Stimulated activated CD4-positive, alpha-beta T cell treated with anti-CD3 and anti-CD28 coated beads, Interleukin-1b, Interleukin-23, amount 100 ng/mL, for 4 hours (primary cell): Measurements from ENCODE around the gene CD74.
A peak's percentile ranks its signal among the peaks of the same experiment; 100 is the strongest.
"Not testable (repeated sequence)": the region's sequence is repeated elsewhere in the genome, so short reads cannot be mapped to it uniquely, and the experiment has no call there.

ENCODE experiments used
- DNase-seq, 2 donors: peaks; one replicate each; pipeline ENCODE4 v3.0.0-alpha.2; 2020; ENCODE audit warnings: low read depth in 2 of 2

Gene CD74

DNA sequence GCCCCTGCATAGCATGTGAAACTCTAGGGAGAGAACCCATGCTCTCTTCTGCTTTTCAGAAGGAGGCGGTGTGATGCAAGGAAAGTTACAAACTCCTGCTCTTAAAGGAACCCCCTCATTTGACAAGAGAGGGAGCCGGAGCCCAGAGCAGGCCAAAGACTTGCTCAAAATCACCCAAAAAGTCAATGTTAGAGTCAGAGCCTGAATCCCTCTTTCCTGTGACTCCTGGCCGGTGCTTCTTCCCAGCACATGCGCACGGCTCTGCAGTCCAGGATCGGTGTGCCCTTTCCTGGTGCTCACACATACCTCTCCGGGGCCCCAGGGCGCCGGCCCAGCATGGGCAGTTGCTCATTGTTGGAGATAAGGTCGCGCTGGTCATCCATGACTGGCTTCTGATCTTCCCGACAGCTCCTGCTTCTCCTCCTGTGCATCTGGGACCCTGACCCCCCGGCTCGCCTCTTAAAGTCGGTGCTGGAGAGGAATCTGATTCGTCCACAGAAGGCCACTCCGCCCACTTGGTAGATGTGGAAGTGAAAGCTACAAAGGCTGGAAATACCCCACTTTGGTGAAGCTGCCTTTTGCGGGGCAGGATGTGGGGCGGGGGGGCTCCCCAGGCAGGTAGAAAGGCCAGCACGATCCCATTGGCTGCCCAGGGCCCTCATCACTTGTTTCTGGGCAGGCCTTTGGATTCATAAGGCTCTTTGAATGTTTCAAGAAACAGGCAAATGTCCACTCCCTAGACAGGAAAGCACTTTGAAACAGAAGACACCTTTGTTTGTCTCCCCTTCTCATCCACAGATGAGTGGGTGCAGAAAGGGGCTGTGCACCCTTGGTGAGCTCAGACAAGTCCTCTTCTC is at the start of gene CD74:
TSS of gene CD74 (minus strand) at position 592 of the 857 bp plus-strand sequence. CDS start at position 431, 161 bp downstream.
- DNase-seq: peak; percentile 77 to 83

- no peak for DNase-seq
These were observed 48.5 kb upstream of the CD74 start for GRCh38 chr5:150461231-150461630.

DNA sequence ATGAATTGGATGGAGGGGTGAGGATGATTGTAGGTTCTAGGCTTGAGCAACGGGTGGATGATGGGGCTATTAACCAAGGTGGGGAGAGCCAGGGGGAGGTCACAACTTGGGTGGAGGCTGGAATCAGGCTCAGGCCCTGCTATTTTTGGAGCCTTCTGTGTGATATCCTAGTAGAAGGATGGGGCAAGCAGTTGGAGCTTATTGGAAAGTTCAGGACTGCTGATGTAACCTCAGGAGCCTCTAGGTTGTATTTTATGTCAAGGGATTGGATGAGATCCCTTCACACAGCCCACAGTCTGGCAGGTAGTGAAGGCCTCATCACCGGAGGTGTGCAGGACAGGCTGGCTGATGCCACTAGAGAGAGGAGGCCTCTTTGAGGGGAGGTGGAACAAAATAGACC is 48.1 kb upstream of the CD74 start:
- no peak for DNase-seq

DNA sequence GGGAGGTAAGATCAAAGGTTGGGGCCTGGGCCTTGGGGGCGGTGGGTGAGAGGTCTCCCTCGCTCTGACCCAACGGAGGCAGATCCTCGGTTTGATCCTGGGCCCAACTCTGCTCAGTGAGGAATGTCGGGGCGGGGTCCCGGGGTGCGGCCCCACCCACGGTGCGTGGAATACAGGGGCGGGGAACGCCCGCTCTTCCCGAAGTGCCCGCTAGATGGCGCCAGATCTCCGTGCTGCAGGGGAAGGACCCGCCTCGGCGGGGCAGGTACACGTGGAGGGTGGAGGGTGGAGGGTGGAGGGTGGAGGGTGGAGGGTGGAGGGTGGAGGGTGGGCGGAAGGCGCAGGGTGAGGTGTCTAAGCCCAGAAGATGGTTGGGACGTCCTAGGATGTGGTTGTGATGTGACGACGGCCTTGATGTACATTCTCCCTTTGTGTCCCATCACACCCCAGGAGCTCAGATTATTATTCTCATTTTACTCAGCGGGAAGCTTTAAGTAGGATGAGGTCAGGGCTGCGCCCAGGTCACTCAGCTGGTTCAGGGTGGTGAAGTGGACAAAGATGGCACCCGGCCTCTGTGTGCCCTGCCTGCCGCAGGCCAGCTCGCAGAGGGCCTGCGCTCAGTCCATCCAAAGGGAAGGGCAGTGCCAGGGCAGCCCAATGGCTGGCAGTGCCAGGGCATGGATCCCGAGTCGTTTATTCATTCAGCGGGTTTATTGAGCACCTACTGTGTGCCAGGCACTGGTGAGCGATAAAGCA is 46.3 kb upstream of the CD74 start:
- peak; percentile 87 to 93 for DNase-seq

DNA sequence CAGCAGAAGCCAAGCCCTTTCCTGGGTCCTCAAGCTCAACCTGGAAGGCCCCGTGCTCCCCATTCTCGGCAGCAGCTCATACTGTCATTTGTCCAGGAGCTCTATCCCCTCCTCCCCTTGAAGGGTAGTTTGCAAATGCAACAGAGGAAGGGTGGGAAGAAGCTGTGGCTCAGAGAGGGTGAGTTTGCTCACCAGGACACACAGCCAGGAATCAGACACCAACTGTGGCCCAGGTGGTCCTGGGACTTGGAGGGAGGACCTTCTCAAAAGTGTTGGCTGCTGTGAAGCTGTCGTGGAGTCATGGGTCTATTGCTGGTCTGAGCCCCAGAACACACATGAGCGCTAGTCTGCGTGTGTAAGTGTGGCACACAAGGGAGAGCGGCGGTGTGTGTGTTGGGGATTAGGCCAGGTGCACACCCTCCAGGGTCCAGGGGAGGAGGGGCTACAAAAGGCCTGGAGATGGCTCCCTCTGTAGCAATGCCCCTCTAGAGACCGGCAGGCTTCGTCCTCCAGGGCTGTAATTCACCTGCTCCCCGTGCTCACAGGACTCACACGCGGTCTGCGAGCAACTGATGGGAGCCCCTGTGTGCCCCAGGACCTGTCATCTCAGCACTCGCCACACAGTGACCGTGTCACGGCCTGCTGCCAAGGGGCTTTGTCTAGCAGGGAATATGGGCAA is 45.0 kb upstream of the CD74 start:
- DNase-seq: no peak

DNA sequence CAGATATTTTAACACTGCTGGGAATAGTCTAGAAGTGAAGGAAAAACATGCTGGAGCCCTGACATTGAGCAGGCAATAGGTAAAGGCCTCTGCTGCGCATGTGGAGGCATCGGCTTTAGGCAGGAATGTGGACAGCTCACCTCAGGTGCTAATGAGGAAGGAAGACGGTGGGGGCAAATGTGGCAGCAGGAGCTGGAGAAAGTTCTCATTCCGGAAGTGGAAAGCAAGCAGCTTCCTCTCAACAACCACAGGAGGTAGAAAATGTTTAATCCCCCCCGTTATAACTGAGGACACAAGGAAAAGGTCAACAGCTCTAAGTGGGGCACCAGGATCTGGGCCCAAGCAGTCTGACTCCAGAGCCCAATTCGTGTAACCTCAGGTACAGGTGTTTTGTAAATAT is 44.4 kb upstream of the CD74 start:
- DNase-seq: no peak

- DNase-seq: no peak
These were observed 42.0 kb upstream of the CD74 start for GRCh38 chr5:150454492-150455229.

- DNase-seq: not testable (repeated sequence)
These were observed 41.3 kb upstream of the CD74 start for GRCh38 chr5:150454027-150454426.

- DNase-seq: no peak
These were observed 40.2 kb upstream of the CD74 start for GRCh38 chr5:150452914-150453313.

DNA sequence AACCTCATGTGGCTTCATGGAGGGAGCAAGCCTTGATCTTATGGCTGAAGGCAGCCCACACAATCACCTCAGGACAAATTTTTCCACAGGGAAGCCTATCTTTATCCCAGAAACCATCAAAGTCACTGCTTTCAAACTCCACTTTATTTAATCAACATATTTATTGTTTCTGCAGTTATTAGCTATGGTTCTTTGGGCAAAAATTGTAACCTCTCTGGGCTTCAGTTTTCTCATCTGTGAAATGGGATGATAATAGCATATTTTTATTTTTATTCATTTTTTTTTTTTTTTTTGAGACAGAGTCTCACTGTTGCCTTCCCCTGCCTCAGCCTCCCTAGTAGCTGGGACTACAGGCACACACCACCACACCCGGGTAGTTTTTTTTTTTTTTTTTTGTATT is 38.9 kb upstream of the CD74 start:
- no peak for DNase-seq

DNA sequence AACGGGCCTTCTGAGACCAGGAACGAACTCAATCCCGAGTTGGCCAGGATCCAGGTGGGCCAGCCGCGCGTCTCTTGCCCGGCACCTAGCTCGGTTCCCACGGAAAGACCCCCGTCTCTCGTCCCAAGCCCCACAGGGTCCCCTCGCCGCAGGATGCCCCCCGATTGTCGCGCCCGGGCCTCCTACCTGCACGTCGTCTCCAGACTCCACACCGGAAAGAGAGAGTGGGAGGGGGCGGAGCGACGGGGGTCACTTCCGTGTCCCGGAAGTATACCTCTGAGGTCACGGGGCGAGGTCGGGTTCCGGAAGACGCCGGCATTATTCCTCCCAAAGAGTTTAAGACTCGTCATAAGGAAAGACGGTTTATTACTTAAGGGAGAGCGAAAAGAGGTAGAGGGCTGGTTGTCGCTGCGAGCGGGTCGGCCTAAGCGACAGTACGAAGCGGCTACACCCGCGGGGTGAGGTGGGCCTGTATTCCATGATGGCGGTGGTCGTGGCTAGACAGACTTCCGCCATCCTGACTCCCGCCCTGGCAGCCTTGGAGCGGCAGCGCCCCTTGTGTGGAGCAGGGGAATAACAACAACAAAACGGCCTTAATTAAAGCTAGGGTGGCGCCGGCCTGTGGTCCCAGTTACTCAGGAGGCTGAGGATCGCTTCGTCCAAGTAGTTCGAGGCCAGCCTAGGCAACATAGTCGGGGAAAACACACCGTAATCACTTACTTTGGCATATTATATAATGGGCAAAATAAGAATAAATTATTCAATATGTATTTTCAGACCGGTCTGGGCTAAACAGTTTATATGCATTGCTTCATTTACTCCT is 37.0 kb upstream of the CD74 start, which contains the start of gene RPS14:
TSS of gene RPS14 (minus strand) at position 223 of the 823 bp plus-strand sequence. CDS start 2,006 bp downstream, outside the sequence.
- DNase-seq: peak; percentile 87 to 94

DNA sequence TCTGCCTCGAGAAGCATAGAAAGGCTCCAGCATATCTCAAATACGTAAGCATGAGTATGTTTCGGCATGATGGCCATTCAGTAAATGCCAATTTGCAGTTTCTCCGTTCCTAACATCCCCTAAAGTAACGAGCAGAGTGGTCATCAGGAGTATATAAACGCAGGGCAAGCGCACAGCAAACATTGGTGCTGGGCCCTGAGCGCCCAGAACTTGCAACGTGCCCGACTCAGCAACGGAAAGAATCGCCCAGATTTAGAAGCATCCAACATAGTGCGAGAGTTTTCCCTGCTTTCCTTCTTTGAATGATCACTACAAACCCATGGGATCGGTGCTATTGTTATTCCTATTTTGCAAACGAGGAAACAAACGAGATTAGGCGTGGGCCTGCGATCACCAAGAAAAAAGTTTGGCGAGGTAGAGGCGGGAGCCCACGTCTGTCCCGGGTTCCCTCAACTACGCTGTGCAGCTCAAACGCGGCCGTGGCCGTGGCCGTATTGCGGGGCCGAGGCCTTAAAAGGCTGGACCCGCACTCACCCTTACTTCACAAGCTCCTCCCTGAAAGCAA is 36.3 kb upstream of the CD74 start:
- no peak for DNase-seq

- no peak for DNase-seq
These were observed 35.6 kb upstream of the CD74 start for GRCh38 chr5:150448334-150448733.

- no peak for DNase-seq
These were observed 34.5 kb upstream of the CD74 start for GRCh38 chr5:150447188-150447587.

GRCh38 chr5:150446583-150446982 is 33.9 kb upstream of the CD74 start:
- no peak for DNase-seq

- no peak for DNase-seq
These were observed 33.4 kb upstream of the CD74 start for GRCh38 chr5:150446088-150446487.

GRCh38 chr5:150444770-150445169 is 32.1 kb upstream of the CD74 start:
- no peak for DNase-seq

GRCh38 chr5:150443242-150444075 is 30.7 kb upstream of the CD74 start:
- DNase-seq: no peak

DNA sequence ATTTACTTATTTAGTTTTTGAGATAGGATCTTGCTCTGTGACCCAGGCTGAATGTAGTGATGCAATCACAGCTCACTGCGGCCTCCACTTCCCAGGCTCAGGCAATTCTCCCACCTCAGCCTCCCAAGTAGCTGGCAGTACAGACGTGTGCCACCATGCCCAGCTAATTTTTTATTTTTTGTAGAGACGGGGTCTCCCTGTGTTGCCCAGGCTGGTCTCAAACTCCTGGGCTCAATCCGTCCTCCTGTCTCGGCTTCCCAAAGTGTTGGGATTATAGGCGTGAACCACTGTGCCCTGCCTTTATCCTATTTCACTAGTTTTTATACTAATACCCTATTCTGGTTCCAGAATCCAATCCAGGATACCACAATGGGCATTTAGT is 30.0 kb upstream of the CD74 start:
- no peak for DNase-seq
